ENCODE measurements around the gene LPCAT3.

DNA sequence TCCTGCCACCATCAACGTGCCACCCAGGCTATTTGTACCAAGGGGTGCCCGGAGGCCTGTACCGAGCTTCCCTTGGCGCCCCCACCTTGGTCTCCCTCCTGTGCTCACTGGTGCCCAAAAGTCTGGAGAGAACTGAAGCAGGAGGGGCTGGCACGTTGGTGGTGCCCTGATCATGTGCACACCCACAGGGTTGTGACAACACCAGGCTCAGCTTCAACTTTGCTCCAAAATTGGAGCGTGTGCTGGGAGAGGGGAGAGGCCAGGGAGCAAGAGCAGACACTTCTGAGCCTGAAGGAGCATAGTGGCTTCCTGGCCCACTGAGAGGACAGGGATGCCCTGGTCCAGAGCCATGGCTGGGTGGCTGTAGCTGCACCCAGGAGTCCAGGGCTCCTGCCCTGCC lies 13.0 kb upstream of the LPCAT3 start:
- TF ChIP-seq, protein P1, sequence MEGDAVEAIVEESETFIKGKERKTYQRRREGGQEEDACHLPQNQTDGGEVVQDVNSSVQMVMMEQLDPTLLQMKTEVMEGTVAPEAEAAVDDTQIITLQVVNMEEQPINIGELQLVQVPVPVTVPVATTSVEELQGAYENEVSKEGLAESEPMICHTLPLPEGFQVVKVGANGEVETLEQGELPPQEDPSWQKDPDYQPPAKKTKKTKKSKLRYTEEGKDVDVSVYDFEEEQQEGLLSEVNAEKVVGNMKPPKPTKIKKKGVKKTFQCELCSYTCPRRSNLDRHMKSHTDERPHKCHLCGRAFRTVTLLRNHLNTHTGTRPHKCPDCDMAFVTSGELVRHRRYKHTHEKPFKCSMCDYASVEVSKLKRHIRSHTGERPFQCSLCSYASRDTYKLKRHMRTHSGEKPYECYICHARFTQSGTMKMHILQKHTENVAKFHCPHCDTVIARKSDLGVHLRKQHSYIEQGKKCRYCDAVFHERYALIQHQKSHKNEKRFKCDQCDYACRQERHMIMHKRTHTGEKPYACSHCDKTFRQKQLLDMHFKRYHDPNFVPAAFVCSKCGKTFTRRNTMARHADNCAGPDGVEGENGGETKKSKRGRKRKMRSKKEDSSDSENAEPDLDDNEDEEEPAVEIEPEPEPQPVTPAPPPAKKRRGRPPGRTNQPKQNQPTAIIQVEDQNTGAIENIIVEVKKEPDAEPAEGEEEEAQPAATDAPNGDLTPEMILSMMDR (tag by site-specific recombination; IDR thresholded peaks at IDR 0.05): no peak
- no peak for TF ChIP-seq ZNF274 (IDR thresholded peaks at IDR 0.05; ENCODE audit: low read length)
- no peak for TF ChIP-seq ZNF274 (tag by site-specific recombination; IDR thresholded peaks at IDR 0.05; ENCODE audit: borderline replicate concordance)
- TF ChIP-seq KLF10 (tag by site-specific recombination; IDR thresholded peaks at IDR 0.05): no peak
- TF ChIP-seq ZNF112 (tag by site-specific recombination; IDR thresholded peaks at IDR 0.05): no peak
- no peak for TF ChIP-seq SETDB1 (IDR thresholded peaks at IDR 0.05; ENCODE audit: insufficient read length, low read length)
- no peak for TF ChIP-seq ZNF155 (tag by site-specific recombination; IDR thresholded peaks at IDR 0.05)

Measured in HEK293 (cell line).